GM21360 (cell line): ENCODE results near the gene IFT172.
"Not testable (repeated sequence)": the region's sequence is repeated elsewhere in the genome, so short reads cannot be mapped to it uniquely, and the experiment has no call there.

ENCODE experiments used
- ATAC-seq: cut with Tn5 transposase; IDR thresholded peaks from one replicate; pipeline ENCODE4 v1.9.1; 2021; ENCODE audit warnings: mild to moderate bottlenecking, moderate library complexity; ENCODE audit not compliant: unreplicated experiment

The IFT172 gene

GRCh38 chr2:27428213-27428977, 61.1 kb downstream of the IFT172 start, which contains the start of gene NRBP1:
NRBP1 (plus strand) TSS chr2:27428631; CDS start chr2:27433274, 4,643 bp downstream.
- peak; percentile 90 for ATAC-seq

- no peak for ATAC-seq
These were observed 61.7 kb downstream of the IFT172 start for GRCh38 chr2:27427863-27428212.

- ATAC-seq: not testable (repeated sequence)
These were observed 64.5 kb downstream of the IFT172 start for GRCh38 chr2:27425039-27425438.

- no peak for ATAC-seq
These were observed 66.6 kb downstream of the IFT172 start for GRCh38 chr2:27422958-27423357.

DNA sequence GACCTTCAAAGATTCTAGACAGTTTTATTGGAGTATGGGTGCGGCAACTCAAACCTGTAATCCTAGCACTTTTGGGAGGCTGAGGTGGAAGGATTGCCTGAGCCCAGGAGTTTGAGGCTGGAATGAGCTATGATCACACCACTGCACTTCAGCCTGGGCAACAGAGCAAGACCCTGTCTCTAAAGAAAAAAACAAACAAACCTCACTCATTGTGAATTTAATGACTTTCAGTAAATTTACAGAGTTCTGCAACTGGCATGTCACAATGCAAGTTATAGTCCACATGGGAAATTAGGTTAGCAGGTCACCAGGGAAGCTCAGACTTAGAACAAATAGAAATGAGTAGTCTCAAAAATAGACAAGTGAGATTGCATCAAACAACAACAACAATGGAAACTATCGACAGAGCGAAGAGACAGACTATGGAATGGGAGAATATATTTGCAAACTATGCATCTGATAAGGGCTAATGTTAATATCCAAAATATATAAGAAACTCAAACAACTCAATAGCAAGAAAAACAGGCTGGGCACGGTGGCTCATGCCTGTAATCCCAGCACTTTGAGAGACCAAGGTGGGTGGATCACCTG, 67.8 kb downstream of the IFT172 start:
- no peak for ATAC-seq

GRCh38 chr2:27420996-27421395, 68.5 kb downstream of the IFT172 start:
- ATAC-seq: no peak

DNA sequence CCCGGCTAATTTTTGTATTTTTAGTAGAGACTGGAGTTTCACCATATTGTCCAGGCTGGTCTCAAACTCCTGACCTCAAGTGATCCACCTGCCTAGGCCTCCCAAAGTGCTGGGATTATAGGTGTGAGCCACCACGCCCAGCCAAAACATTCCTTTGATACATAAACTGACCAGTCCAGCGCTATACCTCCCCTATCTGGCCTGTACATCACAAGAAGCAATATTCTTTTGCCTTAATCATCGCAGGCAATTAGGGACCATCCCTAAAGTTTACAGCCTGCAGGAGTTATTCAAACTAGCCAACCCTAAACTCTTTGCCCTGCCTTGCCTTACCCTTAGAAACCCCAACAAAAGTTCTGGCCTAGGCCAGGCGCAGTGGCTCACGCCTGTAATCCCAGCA, 73.4 kb downstream of the IFT172 start:
- no peak for ATAC-seq

- no peak for ATAC-seq
These were observed 77.0 kb downstream of the IFT172 start for GRCh38 chr2:27412419-27413152.

GRCh38 chr2:27409321-27410073, 80.0 kb downstream of the IFT172 start, which contains the start of gene PPM1G:
PPM1G (minus strand) TSS chr2:27409591; CDS start chr2:27409422, 169 bp downstream.
- ATAC-seq: peak; percentile 90

- ATAC-seq: peak; percentile 23
These were observed 80.8 kb downstream of the IFT172 start for GRCh38 chr2:27408601-27409320.

GRCh38 chr2:27407798-27408491, 81.6 kb downstream of the IFT172 start:
- ATAC-seq: no peak

- ATAC-seq: no peak
These were observed 89.0 kb downstream of the IFT172 start for GRCh38 chr2:27400348-27401135.

GRCh38 chr2:27398962-27399361, 90.6 kb downstream of the IFT172 start:
- ATAC-seq: no peak
